Measurements from ENCODE around the gene VSIR.

VSIR gene

DNA sequence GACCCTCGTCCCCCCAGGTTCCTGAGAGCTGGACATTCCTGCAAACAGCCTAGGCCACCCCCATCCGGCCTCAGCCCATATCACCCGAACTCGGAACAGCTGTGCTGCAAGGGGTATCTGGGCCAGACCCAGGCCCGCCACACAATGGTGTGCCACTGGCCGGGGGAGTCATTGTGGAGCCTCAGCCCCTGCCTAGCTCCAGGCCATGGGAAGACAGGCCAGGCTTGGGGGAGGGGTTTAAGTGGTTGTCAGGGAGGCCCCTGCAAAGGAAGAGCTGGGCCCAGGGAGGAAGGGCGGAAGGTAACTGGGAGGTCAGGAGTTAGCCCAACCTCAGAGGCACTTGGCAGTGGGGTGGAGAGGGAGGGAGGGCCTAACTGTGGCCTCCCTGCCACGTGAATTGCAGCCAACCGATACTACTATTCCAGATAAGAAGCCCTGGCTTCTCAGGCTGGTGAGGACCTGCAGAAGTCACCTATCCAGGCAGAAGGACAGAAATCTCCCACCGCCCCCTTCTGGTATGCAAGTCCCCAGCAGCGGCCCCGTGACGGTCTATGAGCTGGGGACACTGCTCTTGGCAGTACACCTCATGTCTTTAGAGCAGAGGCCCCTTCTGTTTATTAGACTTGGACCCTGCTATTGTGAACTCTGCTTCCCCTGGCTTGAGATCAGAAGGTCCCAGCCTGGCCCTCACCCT, 26.8 kb downstream of the VSIR start:
- no peak for DNase-seq

DNA sequence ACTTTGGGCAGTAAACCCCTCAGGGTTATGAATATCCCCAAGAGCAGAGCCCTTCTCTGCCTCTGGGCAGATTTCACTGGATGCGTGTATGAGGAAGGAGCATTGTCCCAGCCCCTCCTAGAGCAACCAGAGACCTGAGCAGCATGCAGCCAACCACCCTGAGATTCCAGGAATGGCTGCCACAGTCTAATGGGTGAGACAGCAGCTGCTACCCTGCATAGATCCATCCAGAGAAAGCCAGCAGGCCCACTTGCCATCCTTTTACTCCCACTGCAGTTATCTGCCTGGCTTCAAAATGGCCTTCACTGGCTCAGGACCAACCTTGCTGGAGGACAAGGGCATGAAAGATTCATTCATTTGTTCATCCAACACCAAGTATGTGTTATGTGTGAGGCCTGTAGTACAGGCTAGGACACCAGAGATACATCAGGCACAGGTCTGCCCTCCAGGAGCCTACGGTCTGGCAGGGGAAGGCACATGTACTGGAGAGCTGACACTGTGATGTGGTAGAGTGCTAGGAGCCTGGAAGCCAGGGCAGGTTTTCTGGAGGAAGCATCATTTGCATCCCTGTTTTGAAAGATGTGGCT, 27.6 kb downstream of the VSIR start:
- no peak for DNase-seq

DNA sequence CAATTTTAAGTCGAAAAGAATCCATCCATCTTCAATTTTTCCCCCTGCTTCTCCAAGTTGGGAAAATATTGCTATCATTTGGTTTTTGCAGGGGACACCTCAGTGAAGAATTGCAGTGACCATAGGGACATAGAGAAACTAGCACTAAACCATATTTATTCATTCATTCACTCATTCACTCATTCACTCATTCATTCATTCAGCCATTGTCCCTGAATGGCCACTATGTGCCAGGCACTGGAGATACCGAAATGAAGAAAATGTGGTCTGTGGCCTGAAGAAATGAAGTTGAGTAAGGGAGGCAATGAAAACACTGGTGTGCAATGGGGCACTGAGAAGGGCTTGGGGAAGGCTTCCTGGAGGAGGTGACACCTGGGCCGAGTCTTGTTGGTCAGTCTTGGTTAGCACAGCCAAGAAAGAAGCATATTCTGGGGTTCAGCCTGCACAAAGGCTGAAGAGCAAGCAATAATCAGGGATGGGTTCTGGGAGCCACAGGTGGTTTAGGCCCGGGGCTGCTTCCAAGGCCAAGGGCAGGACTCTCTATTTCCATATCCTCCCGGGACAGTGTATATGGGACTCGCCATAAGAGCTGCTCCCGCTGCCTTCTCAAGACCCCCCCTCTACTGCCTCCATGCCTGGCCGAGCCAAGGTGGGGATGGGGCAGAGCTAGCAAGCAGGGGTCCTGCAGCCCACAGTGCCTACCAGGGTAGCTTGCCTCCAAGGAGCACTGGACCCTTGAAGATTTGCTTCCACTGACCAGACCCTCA, 28.2 kb downstream of the VSIR start:
- no peak for DNase-seq

DNA sequence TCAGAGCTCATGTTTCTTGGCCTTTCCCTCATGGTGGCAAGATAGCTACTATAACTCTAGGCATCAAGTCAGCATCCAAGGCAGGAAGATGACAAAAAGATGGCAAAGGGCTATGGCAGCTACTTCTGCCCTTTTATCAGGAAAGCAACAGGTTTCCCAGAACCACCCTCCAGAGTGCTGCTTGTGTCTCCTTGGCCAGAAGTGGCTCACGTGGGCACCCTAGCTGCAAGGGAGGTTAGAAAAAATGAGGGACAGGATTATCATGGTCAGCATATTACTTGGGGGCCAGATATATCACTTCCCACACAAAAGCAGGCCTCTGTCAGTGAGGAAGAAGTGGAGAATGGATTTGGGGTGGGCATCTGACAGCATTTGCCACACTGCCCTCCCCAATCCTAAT, 29.5 kb downstream of the VSIR start:
- DNase-seq, result no peak

DNA sequence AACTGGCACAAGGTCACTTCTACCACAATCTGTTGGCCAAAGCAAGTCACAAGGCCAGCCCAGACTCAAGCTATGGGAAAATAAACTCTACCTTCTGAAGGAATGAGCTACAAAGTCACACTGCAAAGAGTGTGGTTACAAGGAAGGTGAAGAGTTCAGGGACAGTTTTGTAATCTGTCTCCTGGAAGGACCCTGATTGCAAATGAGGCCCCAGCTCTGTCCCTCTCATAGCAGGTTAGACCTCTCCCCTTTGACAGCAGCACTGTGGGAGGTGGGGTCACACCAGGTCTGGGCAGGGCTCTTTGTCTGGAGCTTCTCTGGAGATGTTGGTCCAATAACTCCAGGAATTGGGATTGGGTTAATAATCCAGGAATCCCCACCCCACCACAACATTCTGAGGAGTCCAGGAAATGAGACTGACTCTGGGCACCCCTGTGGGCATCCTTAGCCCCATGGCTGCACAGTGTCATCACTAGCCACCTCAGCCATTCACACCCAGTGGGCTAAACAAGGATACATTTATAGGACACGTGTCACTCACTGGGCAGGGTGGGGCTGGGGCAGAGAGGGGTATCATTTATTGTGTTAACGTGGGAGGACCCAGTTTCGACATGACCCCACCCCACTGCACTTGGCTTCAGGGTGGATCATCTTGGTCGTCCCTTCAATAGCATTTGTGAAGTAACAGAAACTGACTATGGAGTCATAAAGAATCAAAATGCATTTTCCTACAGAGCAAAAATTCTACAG, 30.1 kb downstream of the VSIR start:
- DNase-seq, result no peak

DNA sequence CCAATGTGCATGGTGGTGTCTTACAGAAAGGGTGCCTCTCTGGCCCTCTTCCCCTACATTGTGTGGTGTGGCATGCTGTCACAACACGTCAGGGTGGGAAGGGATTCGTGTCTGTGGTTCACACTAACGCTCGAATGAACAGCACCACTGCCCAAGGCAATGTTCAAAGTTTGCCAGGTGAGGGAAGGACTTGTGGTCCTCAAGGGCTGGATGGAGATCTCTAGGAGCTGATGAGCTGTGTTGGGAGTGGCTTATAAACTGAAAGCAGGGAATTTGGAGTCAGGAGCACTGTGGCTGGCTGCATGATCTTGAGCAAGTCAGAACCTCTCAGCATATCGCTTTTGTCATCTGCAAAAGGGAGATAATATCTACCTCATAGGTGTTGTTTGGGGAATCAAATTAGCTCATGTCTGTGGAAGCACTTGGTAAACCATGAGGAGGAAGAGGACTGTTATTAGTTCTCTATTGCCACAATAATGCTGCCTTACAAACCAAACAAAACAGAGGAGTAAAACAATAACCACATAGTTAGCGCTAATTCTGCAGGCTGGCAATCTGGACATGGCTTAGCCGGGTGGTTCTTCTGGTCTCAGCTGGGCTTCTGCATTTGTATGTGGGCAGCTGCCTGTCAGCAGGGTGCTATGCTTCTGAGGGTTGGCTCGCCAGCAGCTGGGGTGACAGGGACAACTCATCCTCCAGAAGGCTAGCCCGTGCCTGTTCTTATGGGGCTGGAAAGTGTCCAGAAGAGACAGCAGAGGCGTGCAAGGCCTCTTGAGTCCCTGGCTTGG, 30.8 kb downstream of the VSIR start:
- DNase-seq, result no peak

DNA sequence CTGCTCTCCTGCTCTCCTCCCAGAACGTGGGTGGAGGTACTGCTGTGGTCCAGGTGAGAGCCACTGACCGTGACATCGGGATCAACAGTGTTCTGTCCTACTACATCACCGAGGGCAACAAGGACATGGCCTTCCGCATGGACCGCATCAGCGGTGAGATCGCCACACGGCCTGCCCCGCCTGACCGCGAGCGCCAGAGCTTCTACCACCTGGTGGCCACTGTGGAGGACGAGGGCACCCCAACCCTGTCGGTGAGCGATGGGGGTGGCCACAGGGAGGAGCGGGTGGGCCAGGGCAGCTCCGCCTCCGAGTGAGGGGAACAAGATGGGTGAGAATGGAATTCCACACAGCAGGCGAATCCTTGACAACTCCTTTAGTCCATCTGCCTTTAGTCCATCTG, 31.6 kb downstream of the VSIR start:
- no peak for DNase-seq

DNA sequence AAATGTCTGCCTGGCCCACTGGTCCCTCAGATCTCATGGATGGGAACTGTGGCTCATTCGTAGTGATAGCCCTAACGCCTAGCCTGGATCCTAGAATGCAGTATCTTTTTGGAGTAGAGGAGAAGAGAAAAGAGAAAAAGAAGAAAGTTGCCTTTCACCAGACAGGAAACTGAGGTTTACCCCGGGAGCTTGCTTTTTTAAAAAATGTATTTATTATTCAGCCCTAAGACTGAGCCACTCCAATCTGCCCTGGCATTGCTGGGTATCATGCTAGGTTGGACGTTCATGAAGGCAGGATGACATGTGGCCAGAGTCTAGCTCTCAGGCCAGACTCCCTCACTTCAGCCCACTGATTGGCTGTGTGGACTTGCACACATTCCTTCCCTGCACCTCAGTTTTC, 32.3 kb downstream of the VSIR start:
- no peak for DNase-seq

DNA sequence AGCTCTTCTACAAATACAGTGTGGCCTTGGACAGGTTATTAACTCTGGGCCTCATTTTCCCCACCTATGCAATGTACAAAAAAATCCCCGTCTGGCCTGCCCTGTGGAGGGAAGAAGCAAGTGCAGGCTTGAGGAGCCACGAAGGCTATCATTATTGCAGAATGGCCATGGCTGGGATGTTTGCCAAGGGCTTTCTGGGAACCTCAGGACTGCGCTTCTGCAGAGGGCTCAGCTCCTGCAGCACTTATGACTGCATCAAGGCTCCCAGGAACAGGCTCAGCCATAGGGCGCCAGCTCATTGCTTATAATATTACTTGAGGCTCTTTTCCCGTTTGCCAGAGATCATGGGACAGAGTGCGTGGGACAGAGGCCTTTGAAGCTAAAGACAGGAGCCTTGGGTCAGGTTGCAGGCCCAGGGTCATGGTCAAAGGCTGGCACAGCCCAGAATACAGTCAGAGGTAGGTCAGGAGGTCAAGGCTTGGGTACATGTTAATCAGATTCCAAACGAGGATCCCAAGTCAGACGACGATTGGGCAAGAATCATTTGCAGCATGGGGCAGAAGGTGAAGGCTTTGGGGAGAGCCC, 33.2 kb downstream of the VSIR start:
- no peak for DNase-seq

DNA sequence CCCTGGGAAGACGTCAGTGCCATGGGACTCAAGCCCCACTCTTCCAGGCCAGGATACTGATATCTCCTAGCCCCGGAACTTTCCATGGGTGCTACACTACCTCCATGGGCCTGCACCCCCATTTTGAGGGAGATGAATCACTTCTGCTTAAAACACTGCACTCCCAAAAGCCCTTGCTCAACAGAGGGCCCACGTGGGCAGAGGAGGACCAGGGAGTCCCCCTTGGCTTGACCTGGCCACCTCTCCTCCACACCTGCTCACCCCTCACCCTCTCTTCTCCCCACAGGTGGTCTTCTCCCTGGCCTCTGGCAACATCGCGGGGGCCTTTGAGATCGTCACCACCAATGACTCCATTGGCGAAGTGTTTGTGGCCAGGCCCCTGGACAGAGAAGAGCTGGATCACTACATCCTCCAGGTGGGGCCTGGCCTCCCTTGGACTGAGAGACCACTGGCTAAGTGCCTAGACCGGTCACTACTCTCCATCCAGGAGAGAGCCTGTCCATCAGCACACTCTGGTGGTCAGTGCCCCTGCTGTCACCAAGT, 33.9 kb downstream of the VSIR start:
- DNase-seq, result no peak

DNA sequence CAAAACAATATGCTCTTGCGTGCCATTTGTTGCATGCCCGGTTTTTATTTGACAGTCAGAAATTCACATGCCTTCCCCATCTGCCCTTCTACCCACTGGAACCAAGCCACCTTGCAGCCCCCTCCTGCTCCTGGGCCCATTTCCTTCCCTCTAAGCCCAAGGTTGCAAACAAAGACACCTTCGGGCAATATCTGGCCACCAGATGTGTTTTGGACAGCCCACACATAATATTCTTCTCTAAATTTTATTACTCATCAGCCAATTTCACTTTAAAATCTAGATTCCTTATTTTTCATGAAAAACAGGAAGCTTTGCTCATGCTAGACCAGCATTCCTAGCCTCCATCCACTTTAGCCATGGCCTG, 35.5 kb downstream of the VSIR start:
- DNase-seq, result no peak

DNA sequence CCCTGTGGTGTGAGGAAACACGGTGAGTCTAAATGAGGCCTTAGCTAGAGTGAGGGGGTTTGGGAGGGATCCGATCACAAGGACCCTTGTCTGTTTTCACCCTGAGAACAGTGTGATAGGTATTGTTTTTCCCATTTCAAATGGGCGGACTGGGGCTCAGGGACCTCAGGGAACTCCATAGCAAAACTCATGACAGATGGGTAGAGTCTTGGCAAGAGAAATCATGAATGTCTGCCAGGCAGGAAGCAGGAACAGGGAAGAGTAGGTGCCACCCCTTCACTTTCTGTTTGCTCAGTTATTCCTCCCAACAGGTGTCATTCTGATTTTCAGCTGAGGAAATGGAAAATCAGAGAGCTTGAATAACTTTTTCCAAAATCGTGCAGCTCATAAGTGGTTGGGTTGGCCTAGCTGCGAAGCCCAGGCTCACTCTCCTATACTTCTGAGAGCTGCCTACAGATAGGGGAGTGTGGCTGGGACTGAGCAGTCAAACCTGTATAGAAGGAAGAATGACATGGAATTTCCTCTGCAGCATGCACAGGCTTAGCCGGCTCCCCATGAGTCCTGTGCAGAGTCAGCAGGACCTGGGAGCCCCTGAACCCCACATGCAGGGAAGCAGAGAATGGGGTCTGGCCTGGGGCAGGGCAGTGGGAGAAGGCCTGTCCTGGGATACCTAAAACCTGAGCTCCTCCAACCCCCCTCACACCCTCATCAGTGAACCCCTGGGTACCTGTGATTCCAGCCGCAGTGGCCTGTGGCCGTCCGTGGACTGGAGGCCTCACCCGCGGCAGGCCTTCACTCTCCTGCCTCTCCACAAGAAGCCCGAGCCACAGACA, 36.1 kb downstream of the VSIR start:
- no peak for DNase-seq

DNA sequence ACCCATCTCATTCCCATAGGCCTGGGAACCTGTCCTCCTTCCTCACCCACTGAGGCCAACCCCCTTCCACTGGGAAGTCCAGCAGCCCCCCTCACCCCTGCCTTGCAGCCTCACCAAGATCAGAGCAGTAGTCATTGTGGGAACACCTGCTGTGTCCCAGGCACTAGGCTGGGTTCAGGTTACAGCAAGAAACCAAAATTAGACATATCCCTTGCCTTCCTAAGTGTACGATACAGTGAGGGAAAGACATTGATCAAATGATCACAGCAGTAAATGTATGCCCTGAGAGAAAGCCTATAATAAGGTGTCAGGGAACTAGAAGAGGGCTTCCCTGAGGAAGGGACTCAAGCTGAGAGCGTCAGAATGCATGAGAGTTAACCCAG, 36.8 kb downstream of the VSIR start:
- no peak for DNase-seq

DNA sequence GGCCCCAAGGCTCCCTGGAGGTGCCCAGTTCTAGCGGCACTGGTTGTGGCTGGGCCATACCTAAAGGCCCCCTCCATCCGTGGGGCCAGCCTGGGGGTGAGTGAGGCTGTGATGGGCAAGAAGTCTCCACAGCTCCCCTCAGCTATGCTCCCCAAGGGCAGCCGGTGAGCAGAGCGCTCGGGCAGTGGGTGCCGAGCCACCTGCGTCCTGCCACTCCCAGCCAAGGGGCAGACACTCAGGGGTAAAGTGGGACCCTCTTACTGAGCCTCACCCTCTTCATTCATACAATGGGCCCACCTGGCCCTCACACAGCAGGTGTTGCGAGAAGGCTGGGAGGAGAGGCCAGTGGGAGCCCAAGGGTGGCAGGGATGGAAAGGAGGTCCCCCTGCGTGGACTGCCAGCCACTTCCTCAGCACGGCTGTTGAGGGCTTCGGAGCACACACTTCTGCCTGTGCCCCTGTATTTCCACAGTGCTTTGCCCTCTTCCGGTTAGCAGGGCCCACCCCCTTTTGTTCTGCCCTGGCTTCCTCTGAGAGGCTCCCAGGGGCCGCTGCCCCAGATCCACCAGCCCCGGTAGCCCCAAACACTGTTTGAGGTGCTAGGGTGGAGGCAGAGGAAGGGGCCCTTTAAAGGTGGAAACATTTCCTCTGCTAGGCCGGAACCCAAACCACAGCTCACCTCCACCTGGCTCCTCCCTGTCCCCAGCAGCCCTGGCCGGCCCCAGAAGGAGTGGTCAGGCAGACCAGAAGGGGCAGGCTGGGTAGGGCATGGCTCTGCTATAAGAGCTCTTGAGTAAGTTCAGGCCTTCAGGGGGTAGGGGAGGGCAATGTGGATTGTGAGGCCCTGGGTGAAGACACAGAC, 37.4 kb downstream of the VSIR start:
- DNase-seq, result no peak

DNA sequence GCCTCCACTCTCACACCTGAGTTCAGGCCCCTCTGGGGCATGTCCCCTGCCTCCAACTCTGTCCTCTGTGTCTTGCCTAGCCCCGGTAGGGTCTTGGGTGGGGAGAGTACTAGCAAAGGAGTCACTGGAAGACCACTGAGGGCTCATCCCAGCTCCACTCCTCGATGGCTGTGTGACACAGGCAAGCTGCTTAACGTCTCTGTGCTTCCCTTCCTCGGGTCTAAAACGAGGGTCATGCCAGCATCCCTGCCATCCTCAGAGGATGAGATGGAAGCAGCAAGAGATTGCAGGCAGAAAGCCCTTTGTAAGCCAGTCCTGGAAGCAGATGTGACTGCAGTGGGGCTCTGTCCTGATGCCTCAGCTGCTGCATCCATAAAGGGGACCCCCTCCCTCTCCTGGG, 38.5 kb downstream of the VSIR start:
- no peak for DNase-seq

DNA sequence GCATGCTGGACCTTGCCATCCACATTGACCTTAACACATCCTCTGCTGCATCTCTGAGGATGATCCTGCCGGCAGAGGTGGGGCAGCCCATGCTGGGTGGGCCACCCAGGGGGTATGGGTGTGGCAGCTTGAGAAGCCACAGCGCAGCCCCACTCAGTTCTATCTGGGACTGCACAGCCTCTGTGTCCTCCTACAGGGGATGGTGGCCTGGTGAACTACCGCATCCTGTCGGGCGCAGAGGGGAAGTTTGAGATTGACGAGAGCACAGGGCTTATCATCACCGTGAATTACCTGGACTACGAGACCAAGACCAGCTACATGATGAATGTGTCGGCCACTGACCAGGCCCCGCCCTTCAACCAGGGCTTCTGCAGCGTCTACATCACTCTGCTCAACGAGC, 41.5 kb downstream of the VSIR start:
- DNase-seq, result no peak

DNA sequence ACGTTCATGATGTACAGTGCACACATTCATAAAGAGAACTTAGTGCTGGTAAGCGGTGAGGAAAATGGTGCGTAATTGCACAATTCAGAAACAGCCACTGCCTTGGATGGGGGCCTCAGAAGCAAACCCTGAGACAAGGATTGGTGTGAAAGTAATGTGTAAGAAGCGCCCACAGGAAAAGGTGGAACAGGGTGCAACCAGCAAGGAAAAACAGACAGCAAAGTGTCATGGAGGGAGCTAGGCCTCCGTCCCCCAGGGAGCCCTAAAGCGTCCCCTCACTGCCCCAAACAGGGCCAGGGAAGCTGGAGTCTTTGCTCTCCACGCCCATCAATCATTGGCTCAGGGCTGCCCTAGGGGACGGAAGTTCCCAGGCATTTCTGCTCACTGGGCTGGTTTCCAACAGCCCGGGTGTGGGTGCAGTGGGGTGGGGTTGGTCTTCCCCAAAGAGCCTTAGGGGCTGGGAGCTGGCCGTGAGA, 44.1 kb downstream of the VSIR start:
- DNase-seq, result no peak

DNA sequence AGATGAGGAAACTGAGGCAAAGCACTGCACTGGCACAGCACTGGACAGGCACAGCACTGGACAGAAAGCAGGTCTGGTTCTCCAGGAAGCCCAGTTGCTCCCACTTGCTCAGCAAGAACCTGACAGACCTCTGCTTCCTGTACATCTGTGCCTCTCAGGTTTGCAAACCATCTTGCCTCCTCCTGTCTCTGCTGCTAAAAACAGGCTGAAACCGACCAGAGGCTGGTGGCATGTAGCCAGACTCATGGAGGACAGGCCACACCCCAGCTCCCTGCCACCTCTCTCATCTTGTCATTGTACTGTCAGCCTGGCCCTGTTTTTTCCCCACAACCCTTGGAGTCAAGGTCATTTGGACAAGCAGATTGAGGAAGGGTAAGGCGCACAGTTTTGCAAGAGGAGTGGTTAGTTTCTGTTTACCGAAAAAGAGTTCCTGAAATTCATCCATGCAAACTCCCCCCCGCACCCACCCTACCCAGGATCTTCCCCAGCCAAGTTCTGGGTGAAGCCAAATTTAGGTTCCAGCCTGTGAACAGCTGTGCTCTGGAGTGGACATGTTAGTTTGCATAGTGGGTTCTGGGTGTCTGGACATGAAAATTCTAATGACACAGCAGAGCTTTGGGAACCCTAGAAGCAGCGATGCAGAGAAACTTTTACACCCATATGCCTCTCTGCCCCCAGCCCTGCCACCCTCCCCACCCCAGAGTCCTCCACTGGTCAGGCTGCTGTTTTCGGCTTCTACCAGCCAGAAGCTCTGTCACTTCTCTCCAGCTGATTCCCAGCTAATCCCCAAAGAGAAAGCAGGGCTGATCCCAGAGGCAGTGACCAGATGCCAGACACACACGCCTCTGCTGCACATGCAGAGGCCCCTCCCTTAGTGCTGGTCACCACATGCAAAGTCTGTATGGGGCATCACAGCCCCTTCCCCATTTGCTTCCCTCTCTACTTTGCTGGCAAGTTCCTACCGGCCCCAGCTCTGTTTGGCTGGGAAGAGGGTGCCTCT, 45.3 kb downstream of the VSIR start:
- no peak for DNase-seq
